SK-N-SH (cell line): ENCODE data around the gene MBNL1. TPM values are rescaled to one million over a fixed set of nuclear protein-coding genes. Genes with fewer than 3 reads are reported as not detected.
A peak's percentile ranks its signal among the peaks of the same experiment; 100 is the strongest.

Source experiments
- CTCF ChIA-PET: fragments of 300-600, 350-600 bp; formaldehyde crosslinking; extraction: SDS; loops from one replicate; lab custom pipeline; 2021; lab: Yijun Ruan, JAX
- POLR2A ChIA-PET: fragments of 350-600 bp; sonication (Branson Sonifier 250); formaldehyde crosslinking; extraction: SDS; loops from one replicate; lab custom pipeline; 2020; ENCODE audit warnings: antibody characterized with exemption, inconsistent platforms; lab: Yijun Ruan, JAX
- DNase-seq: peaks from one replicate; pipeline ENCODE4 v3.0.0; 2012
- H2AFZ ChIP-seq: fragments of 200-600 bp; sonication (generic); 2 replicates; pipeline ENCODE4 v1.8.1; 2016; ENCODE audit warnings: antibody characterized with exemption, mild to moderate bottlenecking, low read depth
- H3F3A ChIP-seq: fragments of 200-600 bp; sonication (generic); replicated peaks from 2 replicates; pipeline ENCODE3; 2016; ENCODE audit warnings: antibody characterized with exemption, mild to moderate bottlenecking; ENCODE audit not compliant: insufficient read depth
- H3K27ac ChIP-seq, 2 experiments: fragments of 200-500 bp in 1 of 2; fragments of 200-600 bp in 1 of 2; sonication (Bioruptor generic) in 1 of 2; sonication (generic), shearing (Covaris generic) in 1 of 2; 2 replicates each; pipeline versions ENCODE4 v1.5.1 to v1.6.1; 2014 to 2016; ENCODE audit warnings: low read depth in 2 of 2, inconsistent platforms in 1 of 2, low read length in 1 of 2, mild to moderate bottlenecking in 1 of 2, mixed read lengths in 1 of 2
- H3K27me3 ChIP-seq: fragments of 200-600 bp; sonication (generic), shearing (Covaris generic); 2 replicates; pipeline ENCODE4 v1.6.1; 2016; ENCODE audit warnings: mixed run types; ENCODE audit not compliant: insufficient read depth
- H3K36me3 ChIP-seq, 2 experiments: fragments of 200-500 bp in 1 of 2; fragments of 200-600 bp in 1 of 2; sonication (Bioruptor generic) in 1 of 2; sonication (generic) in 1 of 2; replicated peaks in 1 of 2; 2 replicates each; pipeline versions ENCODE3 to v1.5.1; 2014 to 2016; ENCODE audit warnings: low read length in 1 of 2, mild to moderate bottlenecking in 1 of 2; ENCODE audit not compliant: insufficient read depth in 2 of 2, control insufficient read depth in 1 of 2
- H3K4me1 ChIP-seq, 2 experiments: fragments of 200-500 bp in 1 of 2; fragments of 200-600 bp in 1 of 2; sonication (Bioruptor generic) in 1 of 2; sonication (generic), shearing (Covaris generic) in 1 of 2; 2 replicates each; pipeline versions ENCODE4 v1.5.1 to v1.6.1; 2014 to 2016; ENCODE audit warnings: low read depth in 1 of 2, low read length in 1 of 2, mixed run types in 1 of 2; ENCODE audit not compliant: insufficient read depth in 2 of 2, control insufficient read depth in 1 of 2
- H3K4me2 ChIP-seq: fragments of 200-600 bp; sonication (generic), shearing (Covaris generic); 2 replicates; pipeline ENCODE4 v1.6.1; 2017; ENCODE audit warnings: mixed run types
- H3K4me3 ChIP-seq, 2 experiments: fragments of 200-500 bp in 1 of 2; fragments of 200-600 bp in 1 of 2; sonication (Bioruptor generic) in 1 of 2; sonication (generic), shearing (Covaris generic) in 1 of 2; 2 replicates each; pipeline versions ENCODE4 v1.5.1 to v1.8.1; 2014 to 2016; ENCODE audit warnings: low read depth in 2 of 2, inconsistent platforms in 1 of 2, low read length in 1 of 2, mild to moderate bottlenecking in 1 of 2, mixed read lengths in 1 of 2, moderate library complexity in 1 of 2
- H3K79me2 ChIP-seq: fragments of 200-600 bp; sonication (generic); 2 replicates; pipeline ENCODE4 v1.8.1; 2017; ENCODE audit warnings: mild to moderate bottlenecking; ENCODE audit not compliant: insufficient read depth
- H3K9ac ChIP-seq: fragments of 200-600 bp; sonication (generic); 2 replicates; pipeline ENCODE4 v1.6.1; 2017; ENCODE audit warnings: mixed run types
- H3K9me2 ChIP-seq: fragments of 200-600 bp; sonication (generic); 2 replicates; pipeline ENCODE4 v1.6.1; 2017; ENCODE audit warnings: mixed run types
- H3K9me3 ChIP-seq: fragments of 200-600 bp; sonication (generic); 2 replicates; pipeline ENCODE4 v1.6.1; 2017; ENCODE audit warnings: mixed run types, mild to moderate bottlenecking, moderate library complexity
- H4K20me1 ChIP-seq: fragments of 200-600 bp; sonication (generic); 2 replicates; pipeline ENCODE4 v1.6.1; 2017; ENCODE audit warnings: mild to moderate bottlenecking, mixed run types; ENCODE audit not compliant: insufficient read depth
- EP300 ChIP-seq, 2 experiments: IDR thresholded peaks; 2 replicates each; pipeline versions ENCODE4 v1.4.0 to v1.6.1; 2012; ENCODE audit warnings: borderline replicate concordance in 1 of 2, low read depth in 1 of 2, low read length in 1 of 2
- FOSL2 ChIP-seq: IDR thresholded peaks from 2 replicates; pipeline ENCODE4 v1.4.0; 2012; ENCODE audit warnings: low read depth, mild to moderate bottlenecking, moderate library complexity, borderline replicate concordance
- GABPA ChIP-seq: IDR thresholded peaks from 2 replicates; pipeline ENCODE4 v1.4.0; 2012; ENCODE audit warnings: low read depth, mild to moderate bottlenecking
- NFIC ChIP-seq: IDR thresholded peaks from 2 replicates; pipeline ENCODE4 v1.4.0; 2012; ENCODE audit warnings: borderline replicate concordance
- NRF1 ChIP-seq: IDR thresholded peaks from 2 replicates; pipeline ENCODE4 v1.6.1; 2012; ENCODE audit warnings: low read depth, mild to moderate bottlenecking, low read length
- POLR2AphosphoS5 ChIP-seq: IDR thresholded peaks from 2 replicates; pipeline ENCODE4 v1.6.1; 2012; ENCODE audit warnings: low read depth, low read length
- RXRA ChIP-seq: IDR thresholded peaks from 2 replicates; pipeline ENCODE4 v1.4.0; 2012; ENCODE audit warnings: low read depth, mild to moderate bottlenecking, borderline replicate concordance
- SMC3 ChIP-seq: IDR thresholded peaks from 2 replicates; pipeline ENCODE4 v1.6.1; 2012; ENCODE audit warnings: low read depth, low read length, improper control_type of control experiment
- TCF12 ChIP-seq: IDR thresholded peaks from 2 replicates; pipeline ENCODE4 v1.4.0; 2012
- TEAD4 ChIP-seq: IDR thresholded peaks from 2 replicates; pipeline ENCODE4 v1.4.0; 2012; ENCODE audit warnings: mild to moderate bottlenecking, borderline replicate concordance; ENCODE audit not compliant: insufficient read depth
- WGBS: methylation state at CpG from one replicate; pipeline ENCODE4 v1.1.6; 2017; ENCODE audit warnings: low lambda C conversion rate; 5-methylcytosine and 5-hydroxymethylcytosine counted together
- polyA plus RNA-seq, 3 experiments: library from polyadenylated mRNA; depleted of rRNA; stranded (reverse); fragments of >200 nt; gene quantifications; 2 replicates each; pipeline ENCODE4 v1.2.3, GENCODE V29; 2012
- TF ChIP-seq, protein P1 (sequence below): IDR thresholded peaks from 2 replicates; pipeline ENCODE4; 2012
- TF ChIP-seq, protein P2 (sequence below): fragments of 150-350 bp; IDR thresholded peaks from 2 replicates; pipeline ENCODE4 v1.6.1; 2017; ENCODE audit warnings: antibody characterized with exemption, low read length, low read depth, borderline replicate concordance
- TF ChIP-seq, protein P3 (sequence below): fragments of 150-350 bp; IDR thresholded peaks from 2 replicates; pipeline ENCODE4 v1.6.1; 2016; ENCODE audit warnings: mild to moderate bottlenecking, low read depth, low read length
- TF ChIP-seq, protein P4 (sequence below): fragments of 200-600 bp; sonication (generic); IDR thresholded peaks from 2 replicates; pipeline ENCODE4 v1.6.1; 2017; ENCODE audit warnings: antibody characterized with exemption, mild to moderate bottlenecking, moderate library complexity

MBNL1 gene
- polyA plus RNA-seq, 1 of the 3 experiments (the other 2 are of a cell fraction), result 44.3 TPM

DNA sequence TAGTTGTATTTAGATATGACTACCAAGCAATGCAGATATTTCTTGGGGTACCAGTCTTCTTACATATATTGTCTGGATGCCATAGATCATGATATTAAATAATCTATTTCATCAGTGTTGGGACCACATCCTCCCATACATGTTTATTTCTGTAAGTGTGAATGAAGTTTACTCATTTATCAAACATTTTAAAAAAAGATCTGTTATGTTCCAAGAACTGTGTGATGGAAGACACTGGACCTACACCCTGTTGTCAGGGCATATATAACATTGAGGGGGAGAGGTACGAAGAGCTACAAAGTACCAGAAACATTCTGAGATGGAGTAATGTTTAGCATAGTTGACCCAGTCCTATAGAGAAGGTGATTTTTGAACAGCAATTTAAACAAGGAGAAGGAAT lies 26.6 kb downstream of the MBNL1 start:
- TF ChIP-seq, protein P1, sequence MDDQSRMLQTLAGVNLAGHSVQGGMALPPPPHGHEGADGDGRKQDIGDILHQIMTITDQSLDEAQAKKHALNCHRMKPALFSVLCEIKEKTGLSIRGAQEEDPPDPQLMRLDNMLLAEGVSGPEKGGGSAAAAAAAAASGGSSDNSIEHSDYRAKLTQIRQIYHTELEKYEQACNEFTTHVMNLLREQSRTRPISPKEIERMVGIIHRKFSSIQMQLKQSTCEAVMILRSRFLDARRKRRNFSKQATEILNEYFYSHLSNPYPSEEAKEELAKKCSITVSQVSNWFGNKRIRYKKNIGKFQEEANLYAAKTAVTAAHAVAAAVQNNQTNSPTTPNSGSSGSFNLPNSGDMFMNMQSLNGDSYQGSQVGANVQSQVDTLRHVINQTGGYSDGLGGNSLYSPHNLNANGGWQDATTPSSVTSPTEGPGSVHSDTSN, result no peak
- TF ChIP-seq TCF12, result no peak
- TF ChIP-seq, all 33 proteins: peak for 0
- DNase-seq, result no peak
- ChIA-PET POLR2A (no interaction called here), CTCF (no interaction called here)
- H3K4me2 ChIP-seq, result no peak overlapping the region
- peaks cover 100% of the 10 kb centered on the region for H3K79me2 ChIP-seq
- no peak overlapping the region for H2AFZ ChIP-seq
- no peak overlapping the region for H3K9ac ChIP-seq
- peaks cover 9 to 15% of the 10 kb centered on the region in 2 experiments for H3K36me3 ChIP-seq
- H3K4me1 ChIP-seq, result peaks cover 15 to 17% of the 10 kb centered on the region in 2 experiments
- peaks cover 78% of the 10 kb centered on the region for H4K20me1 ChIP-seq
- no peaks in the 10 kb centered on the region for H3K9me2 ChIP-seq
- H3K4me3 ChIP-seq, result no peak overlapping the region
- H3F3A ChIP-seq, result peaks cover 38% of the 10 kb centered on the region
- no peak overlapping the region; a peak in 1 of 4 replicates for H3K27ac ChIP-seq
- H3K27me3 ChIP-seq, result no peaks in the 10 kb centered on the region
- H3K9me3 ChIP-seq, result no peaks in the 10 kb centered on the region
- 92% methylated on average over 1 of the region's 1 CpG for WGBS

DNA sequence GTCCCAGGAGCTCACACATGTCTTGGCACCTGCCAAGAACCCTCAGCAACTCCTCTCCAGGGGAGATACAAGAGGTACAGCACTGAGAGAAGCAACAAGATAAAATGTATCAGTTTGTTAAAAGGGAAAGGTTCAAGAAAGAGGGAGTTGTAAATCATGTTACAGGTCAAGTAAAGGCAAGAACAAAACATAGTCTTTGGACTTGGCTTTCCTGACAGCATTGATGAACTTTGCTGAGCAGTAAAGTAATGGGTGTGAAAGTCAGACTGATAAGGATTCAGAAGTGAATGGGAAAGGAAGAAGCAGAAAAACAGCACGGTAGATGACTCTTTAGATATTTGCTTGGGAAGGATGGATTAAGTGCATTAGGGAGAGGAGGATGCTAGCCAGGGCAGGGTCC lies 27.1 kb downstream of the MBNL1 start:
- Histone ChIP-seq H3K4me3 (no peak overlapping the region), H3K9me2 (no peaks in the 10 kb centered on the region), H3K9ac (no peak overlapping the region), H3K27me3 (no peaks in the 10 kb centered on the region), H2AFZ (no peak overlapping the region)
- no peak for TF ChIP-seq POLR2AphosphoS5
- TF ChIP-seq, protein P2, sequence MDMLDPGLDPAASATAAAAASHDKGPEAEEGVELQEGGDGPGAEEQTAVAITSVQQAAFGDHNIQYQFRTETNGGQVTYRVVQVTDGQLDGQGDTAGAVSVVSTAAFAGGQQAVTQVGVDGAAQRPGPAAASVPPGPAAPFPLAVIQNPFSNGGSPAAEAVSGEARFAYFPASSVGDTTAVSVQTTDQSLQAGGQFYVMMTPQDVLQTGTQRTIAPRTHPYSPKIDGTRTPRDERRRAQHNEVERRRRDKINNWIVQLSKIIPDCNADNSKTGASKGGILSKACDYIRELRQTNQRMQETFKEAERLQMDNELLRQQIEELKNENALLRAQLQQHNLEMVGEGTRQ, result no peak
- no peak for TF ChIP-seq FOSL2
- TF ChIP-seq EP300 (IDR thresholded peaks at IDR 0.05; ENCODE audit: borderline replicate concordance in 1 of 2, low read depth in 1 of 2, low read length in 1 of 2), result no peak
- TF ChIP-seq, protein P1, result no peak
- TF ChIP-seq NFIC, result no peak
- TF ChIP-seq, protein P3, sequence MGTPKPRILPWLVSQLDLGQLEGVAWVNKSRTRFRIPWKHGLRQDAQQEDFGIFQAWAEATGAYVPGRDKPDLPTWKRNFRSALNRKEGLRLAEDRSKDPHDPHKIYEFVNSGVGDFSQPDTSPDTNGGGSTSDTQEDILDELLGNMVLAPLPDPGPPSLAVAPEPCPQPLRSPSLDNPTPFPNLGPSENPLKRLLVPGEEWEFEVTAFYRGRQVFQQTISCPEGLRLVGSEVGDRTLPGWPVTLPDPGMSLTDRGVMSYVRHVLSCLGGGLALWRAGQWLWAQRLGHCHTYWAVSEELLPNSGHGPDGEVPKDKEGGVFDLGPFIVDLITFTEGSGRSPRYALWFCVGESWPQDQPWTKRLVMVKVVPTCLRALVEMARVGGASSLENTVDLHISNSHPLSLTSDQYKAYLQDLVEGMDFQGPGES, result no peak
- TF ChIP-seq, protein P4, sequence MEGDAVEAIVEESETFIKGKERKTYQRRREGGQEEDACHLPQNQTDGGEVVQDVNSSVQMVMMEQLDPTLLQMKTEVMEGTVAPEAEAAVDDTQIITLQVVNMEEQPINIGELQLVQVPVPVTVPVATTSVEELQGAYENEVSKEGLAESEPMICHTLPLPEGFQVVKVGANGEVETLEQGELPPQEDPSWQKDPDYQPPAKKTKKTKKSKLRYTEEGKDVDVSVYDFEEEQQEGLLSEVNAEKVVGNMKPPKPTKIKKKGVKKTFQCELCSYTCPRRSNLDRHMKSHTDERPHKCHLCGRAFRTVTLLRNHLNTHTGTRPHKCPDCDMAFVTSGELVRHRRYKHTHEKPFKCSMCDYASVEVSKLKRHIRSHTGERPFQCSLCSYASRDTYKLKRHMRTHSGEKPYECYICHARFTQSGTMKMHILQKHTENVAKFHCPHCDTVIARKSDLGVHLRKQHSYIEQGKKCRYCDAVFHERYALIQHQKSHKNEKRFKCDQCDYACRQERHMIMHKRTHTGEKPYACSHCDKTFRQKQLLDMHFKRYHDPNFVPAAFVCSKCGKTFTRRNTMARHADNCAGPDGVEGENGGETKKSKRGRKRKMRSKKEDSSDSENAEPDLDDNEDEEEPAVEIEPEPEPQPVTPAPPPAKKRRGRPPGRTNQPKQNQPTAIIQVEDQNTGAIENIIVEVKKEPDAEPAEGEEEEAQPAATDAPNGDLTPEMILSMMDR, result no peak
- TF ChIP-seq SMC3, result no peak
- no peak for TF ChIP-seq GABPA
- no peak for TF ChIP-seq TEAD4
- TF ChIP-seq NRF1, result no peak
- no peak for TF ChIP-seq RXRA
- TF ChIP-seq, all 33 proteins: peak for 0
- H3K9me3 ChIP-seq, result no peaks in the 10 kb centered on the region
- ChIA-PET POLR2A (no interaction called here), CTCF (no interaction called here)
- no peak overlapping the region for H3K4me2 ChIP-seq
- 73% methylated on average over 1 of the region's 1 CpG for WGBS
- peak overlapping the region in 1 of 2 experiments; percentile 13; a peak in 1 of 4 replicates for H3K27ac ChIP-seq
- H4K20me1 ChIP-seq, result peaks cover 73% of the 10 kb centered on the region
- DNase-seq, result no peak
- H3F3A ChIP-seq, result peaks cover 38% of the 10 kb centered on the region
- H3K36me3 ChIP-seq, result peaks cover 13 to 20% of the 10 kb centered on the region in 2 experiments
- peaks cover 100% of the 10 kb centered on the region for H3K79me2 ChIP-seq
- peaks cover 16 to 17% of the 10 kb centered on the region in 2 experiments for H3K4me1 ChIP-seq
